H1 (cell line): ENCODE results near the gene CABP1. TPM values are rescaled to one million over a fixed set of nuclear protein-coding genes. Genes with fewer than 3 reads are reported as not detected.

Experiments used
- CHD1 ChIP-seq: IDR thresholded peaks from 2 replicates; pipeline ENCODE4 v1.6.1; 2012; ENCODE audit warnings: low read depth, low read length, improper control_type of control experiment
- CHD2 ChIP-seq: IDR thresholded peaks from 2 replicates; pipeline ENCODE4 v1.6.1; 2012; ENCODE audit warnings: low read length, improper control_type of control experiment
- GTF2F1 ChIP-seq: IDR thresholded peaks from 2 replicates; pipeline ENCODE4 v1.6.1; 2012; ENCODE audit warnings: low read depth, low read length, improper control_type of control experiment, borderline replicate concordance
- POLR2A ChIP-seq, 2 experiments: IDR thresholded peaks; 1 replicate in 1 of 2; 2 replicates in 1 of 2; pipeline ENCODE4 v1.6.1; 2011; ENCODE audit warnings: low read depth in 2 of 2, low read length in 2 of 2, mild to moderate bottlenecking in 2 of 2; ENCODE audit errors: control extremely low read depth in 1 of 2
- POLR2AphosphoS5 ChIP-seq: IDR thresholded peaks from 2 replicates; pipeline ENCODE4 v1.6.1; 2011; ENCODE audit warnings: low read depth, low read length
- RBBP5 ChIP-seq: IDR thresholded peaks from 2 replicates; pipeline ENCODE4 v1.7.1; 2012; ENCODE audit warnings: low read depth, mild to moderate bottlenecking, inconsistent platforms, low read length, moderate library complexity, borderline replicate concordance
- RNF2 ChIP-seq: fragments of 200-900, 300-1000 bp; sonication (generic); IDR thresholded peaks from 2 replicates; pipeline ENCODE4 v1.7.1; 2016; ENCODE audit warnings: borderline replicate concordance, low read depth, mild to moderate bottlenecking, antibody characterized with exemption, low read length; ENCODE audit not compliant: poor library complexity, severe bottlenecking; ENCODE audit errors: missing control alignments
- SIRT6 ChIP-seq: IDR thresholded peaks from one replicate; pipeline ENCODE4 v1.7.1; 2012; ENCODE audit warnings: low read length, inconsistent platforms
- SRF ChIP-seq: IDR thresholded peaks from 2 replicates; pipeline ENCODE4 v1.6.1; 2011; ENCODE audit warnings: mild to moderate bottlenecking, low read depth, low read length, moderate library complexity
- TBP ChIP-seq: IDR thresholded peaks from 2 replicates; pipeline ENCODE4 v1.6.1; 2011; ENCODE audit warnings: low read depth, low read length, improper control_type of control experiment
- TCF12 ChIP-seq: IDR thresholded peaks from 2 replicates; pipeline ENCODE4 v1.6.1; 2011; ENCODE audit warnings: low read depth, mild to moderate bottlenecking, low read length
- ZNF274 ChIP-seq: IDR thresholded peaks from 2 replicates; pipeline ENCODE4 v1.7.0; 2012; ENCODE audit warnings: low read length, borderline replicate concordance; ENCODE audit errors: extremely low read depth
- polyA plus RNA-seq, 7 experiments: library from polyadenylated mRNA; depleted of rRNA in 3 of 7; stranded (reverse) in 5 of 7; unstranded in 2 of 7; fragments of >200 nt in 5 of 7; fragments of 200-250 nt in 2 of 7; gene quantifications; 1 replicate in 5 of 7; 2 replicates in 1 of 7; 4 replicates in 1 of 7; pipeline versions ENCODE4 v1.2.1 to v1.2.3, GENCODE V29; 2011 to 2013; ENCODE audit warnings: missing spikeins in 2 of 7, mixed read lengths in 2 of 7
- total RNA-seq: library from RNA; stranded (reverse); fragmentation: NEBNext Ultra II Directional; extraction: Animal tissue kit (Norgen Biotek cat#: 25700); gene quantifications from 2 replicates; pipeline ENCODE4 v1.2.1, GENCODE V29; 2021
- TF ChIP-seq, protein P1 (sequence below): fragments of 300-600 bp; sonication (generic); IDR thresholded peaks from 2 replicates; pipeline ENCODE4 v1.7.1; 2012; ENCODE audit warnings: low read length, moderate library complexity, mild to moderate bottlenecking, inconsistent platforms; ENCODE audit not compliant: insufficient replicate concordance

The CABP1 gene
- total and polyA plus RNA-seq, 2 of the 8 experiments (the other 6 are each of a cell fraction or from before 2014, with no cell fraction given): 3.9 to 7.4 TPM

DNA sequence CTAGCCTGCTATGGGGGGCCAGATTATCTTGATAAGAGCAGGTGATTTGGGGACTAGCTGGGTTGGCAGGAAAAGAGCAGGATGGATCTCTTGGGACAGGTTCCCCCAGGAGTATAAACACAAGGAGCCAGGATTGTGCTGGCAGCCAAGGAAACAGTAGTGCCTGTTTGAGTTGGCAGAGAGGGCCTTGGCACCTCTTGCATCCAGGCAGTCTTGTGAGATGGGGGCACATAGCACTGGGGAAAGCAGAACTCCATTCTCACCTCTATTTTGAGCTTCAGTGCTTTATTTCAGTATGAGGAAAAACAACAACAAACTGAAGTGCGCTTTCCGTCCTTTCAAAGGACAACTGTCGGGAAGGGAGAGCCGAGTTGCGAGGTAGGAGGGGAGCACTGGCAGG is 60.5 kb downstream of the CABP1 start (continued):
- TF ChIP-seq, protein P1, sequence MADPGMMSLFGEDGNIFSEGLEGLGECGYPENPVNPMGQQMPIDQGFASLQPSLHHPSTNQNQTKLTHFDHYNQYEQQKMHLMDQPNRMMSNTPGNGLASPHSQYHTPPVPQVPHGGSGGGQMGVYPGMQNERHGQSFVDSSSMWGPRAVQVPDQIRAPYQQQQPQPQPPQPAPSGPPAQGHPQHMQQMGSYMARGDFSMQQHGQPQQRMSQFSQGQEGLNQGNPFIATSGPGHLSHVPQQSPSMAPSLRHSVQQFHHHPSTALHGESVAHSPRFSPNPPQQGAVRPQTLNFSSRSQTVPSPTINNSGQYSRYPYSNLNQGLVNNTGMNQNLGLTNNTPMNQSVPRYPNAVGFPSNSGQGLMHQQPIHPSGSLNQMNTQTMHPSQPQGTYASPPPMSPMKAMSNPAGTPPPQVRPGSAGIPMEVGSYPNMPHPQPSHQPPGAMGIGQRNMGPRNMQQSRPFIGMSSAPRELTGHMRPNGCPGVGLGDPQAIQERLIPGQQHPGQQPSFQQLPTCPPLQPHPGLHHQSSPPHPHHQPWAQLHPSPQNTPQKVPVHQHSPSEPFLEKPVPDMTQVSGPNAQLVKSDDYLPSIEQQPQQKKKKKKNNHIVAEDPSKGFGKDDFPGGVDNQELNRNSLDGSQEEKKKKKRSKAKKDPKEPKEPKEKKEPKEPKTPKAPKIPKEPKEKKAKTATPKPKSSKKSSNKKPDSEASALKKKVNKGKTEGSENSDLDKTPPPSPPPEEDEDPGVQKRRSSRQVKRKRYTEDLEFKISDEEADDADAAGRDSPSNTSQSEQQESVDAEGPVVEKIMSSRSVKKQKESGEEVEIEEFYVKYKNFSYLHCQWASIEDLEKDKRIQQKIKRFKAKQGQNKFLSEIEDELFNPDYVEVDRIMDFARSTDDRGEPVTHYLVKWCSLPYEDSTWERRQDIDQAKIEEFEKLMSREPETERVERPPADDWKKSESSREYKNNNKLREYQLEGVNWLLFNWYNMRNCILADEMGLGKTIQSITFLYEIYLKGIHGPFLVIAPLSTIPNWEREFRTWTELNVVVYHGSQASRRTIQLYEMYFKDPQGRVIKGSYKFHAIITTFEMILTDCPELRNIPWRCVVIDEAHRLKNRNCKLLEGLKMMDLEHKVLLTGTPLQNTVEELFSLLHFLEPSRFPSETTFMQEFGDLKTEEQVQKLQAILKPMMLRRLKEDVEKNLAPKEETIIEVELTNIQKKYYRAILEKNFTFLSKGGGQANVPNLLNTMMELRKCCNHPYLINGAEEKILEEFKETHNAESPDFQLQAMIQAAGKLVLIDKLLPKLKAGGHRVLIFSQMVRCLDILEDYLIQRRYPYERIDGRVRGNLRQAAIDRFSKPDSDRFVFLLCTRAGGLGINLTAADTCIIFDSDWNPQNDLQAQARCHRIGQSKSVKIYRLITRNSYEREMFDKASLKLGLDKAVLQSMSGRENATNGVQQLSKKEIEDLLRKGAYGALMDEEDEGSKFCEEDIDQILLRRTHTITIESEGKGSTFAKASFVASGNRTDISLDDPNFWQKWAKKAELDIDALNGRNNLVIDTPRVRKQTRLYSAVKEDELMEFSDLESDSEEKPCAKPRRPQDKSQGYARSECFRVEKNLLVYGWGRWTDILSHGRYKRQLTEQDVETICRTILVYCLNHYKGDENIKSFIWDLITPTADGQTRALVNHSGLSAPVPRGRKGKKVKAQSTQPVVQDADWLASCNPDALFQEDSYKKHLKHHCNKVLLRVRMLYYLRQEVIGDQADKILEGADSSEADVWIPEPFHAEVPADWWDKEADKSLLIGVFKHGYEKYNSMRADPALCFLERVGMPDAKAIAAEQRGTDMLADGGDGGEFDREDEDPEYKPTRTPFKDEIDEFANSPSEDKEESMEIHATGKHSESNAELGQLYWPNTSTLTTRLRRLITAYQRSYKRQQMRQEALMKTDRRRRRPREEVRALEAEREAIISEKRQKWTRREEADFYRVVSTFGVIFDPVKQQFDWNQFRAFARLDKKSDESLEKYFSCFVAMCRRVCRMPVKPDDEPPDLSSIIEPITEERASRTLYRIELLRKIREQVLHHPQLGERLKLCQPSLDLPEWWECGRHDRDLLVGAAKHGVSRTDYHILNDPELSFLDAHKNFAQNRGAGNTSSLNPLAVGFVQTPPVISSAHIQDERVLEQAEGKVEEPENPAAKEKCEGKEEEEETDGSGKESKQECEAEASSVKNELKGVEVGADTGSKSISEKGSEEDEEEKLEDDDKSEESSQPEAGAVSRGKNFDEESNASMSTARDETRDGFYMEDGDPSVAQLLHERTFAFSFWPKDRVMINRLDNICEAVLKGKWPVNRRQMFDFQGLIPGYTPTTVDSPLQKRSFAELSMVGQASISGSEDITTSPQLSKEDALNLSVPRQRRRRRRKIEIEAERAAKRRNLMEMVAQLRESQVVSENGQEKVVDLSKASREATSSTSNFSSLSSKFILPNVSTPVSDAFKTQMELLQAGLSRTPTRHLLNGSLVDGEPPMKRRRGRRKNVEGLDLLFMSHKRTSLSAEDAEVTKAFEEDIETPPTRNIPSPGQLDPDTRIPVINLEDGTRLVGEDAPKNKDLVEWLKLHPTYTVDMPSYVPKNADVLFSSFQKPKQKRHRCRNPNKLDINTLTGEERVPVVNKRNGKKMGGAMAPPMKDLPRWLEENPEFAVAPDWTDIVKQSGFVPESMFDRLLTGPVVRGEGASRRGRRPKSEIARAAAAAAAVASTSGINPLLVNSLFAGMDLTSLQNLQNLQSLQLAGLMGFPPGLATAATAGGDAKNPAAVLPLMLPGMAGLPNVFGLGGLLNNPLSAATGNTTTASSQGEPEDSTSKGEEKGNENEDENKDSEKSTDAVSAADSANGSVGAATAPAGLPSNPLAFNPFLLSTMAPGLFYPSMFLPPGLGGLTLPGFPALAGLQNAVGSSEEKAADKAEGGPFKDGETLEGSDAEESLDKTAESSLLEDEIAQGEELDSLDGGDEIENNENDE: no peak
- TF ChIP-seq RBBP5 (no peak), TBP (no peak), SIRT6 (no peak), SRF (no peak), GTF2F1 (no peak), RNF2 (no peak), CHD1 (no peak), CHD2 (no peak), POLR2A (IDR thresholded peaks at IDR 0.05; ENCODE audit: control extremely low read depth in 1 of 2, low read depth in 2 of 2, low read length in 2 of 2) (no peak), ZNF274 (no peak), TCF12 (no peak), POLR2AphosphoS5 (no peak)
